Sigmoid colon (tissue), 7 donors: ENCODE measurements around the gene AGTR1. TPM values are rescaled to one million over a fixed set of nuclear protein-coding genes. Genes with fewer than 3 reads are reported as not detected.

ENCODE experiments used
- DNase-seq: peaks from one replicate; pipeline ENCODE4 v3.0.0-alpha.2; 2019
- H3K27ac ChIP-seq, 4 donors: fragments of 200-600 bp; sonication (generic); one replicate each; pipeline ENCODE4 v1.5.1; 2016 to 2019; ENCODE audit warnings: mild to moderate bottlenecking in 1 of 4
- H3K27me3 ChIP-seq, 3 donors: fragments of 200-600 bp; sonication (generic); one replicate each; pipeline ENCODE4 v1.5.1; 2019; ENCODE audit warnings: mild to moderate bottlenecking in 1 of 3
- H3K36me3 ChIP-seq, 4 donors: fragments of 200-600 bp; sonication (generic); one replicate each; pipeline ENCODE4 v1.5.1; 2016 to 2019
- H3K4me1 ChIP-seq, 4 donors: fragments of 200-600 bp; sonication (generic); one replicate each; pipeline ENCODE4 v1.5.1; 2017 to 2019
- H3K4me3 ChIP-seq, 4 donors: fragments of 200-600 bp; sonication (generic); one replicate each; pipeline ENCODE4 v1.5.1; 2017 to 2019; ENCODE audit warnings: mild to moderate bottlenecking in 2 of 4, moderate library complexity in 1 of 4
- H3K9me3 ChIP-seq, 4 donors: fragments of 200-600 bp in 3 of 4; sonication (generic) in 3 of 4; one replicate each; pipeline versions ENCODE4 v1.5.1 to v1.6.1; 2013 to 2019
- CTCF ChIP-seq, 4 experiments: fragments of 450-650 bp in 3 of 4; fragments of 200-600 bp in 1 of 4; IDR thresholded peaks; one replicate each; pipeline ENCODE4 v1.5.1; 2016 to 2019; ENCODE audit warnings: antibody characterized with exemption in 4 of 4, mild to moderate bottlenecking in 3 of 4, moderate library complexity in 2 of 4
- EP300 ChIP-seq, 4 donors: sonication (generic); formaldehyde crosslinking; IDR thresholded peaks; one replicate each; pipeline ENCODE4 v1.6.1; 2017; ENCODE audit warnings: antibody characterized with exemption in 4 of 4
- POLR2A ChIP-seq, 2 donors: fragments of 450-650 bp; IDR thresholded peaks; one replicate each; pipeline ENCODE4 v1.6.1; 2016; ENCODE audit warnings: antibody characterized with exemption in 2 of 2, mild to moderate bottlenecking in 2 of 2, moderate library complexity in 2 of 2
- POLR2AphosphoS5 ChIP-seq, 4 donors: sonication (generic); formaldehyde crosslinking; IDR thresholded peaks; one replicate each; pipeline ENCODE4 v1.6.1; 2017; ENCODE audit warnings: antibody characterized with exemption in 4 of 4
- WGBS, 2 donors: extraction: QIAGEN DNeasy Blood & Tissue Kit; methylation state at CpG; one replicate each; pipeline ENCODE4 v1.1.7; 2013; 5-methylcytosine and 5-hydroxymethylcytosine counted together
- intact Hi-C: fragments of 100-400 bp; cut with DNase I; formaldehyde crosslinking; loops from one replicate; pipeline ENCODE4 v1.15.1; 2023
- polyA plus RNA-seq, 3 donors: library from polyadenylated mRNA; stranded (reverse); fragments of 200-250 nt; gene quantifications; one replicate each; pipeline ENCODE4 v1.2.3, GENCODE V29; 2013
- total RNA-seq, 4 donors: library from RNA; depleted of rRNA; stranded (reverse); fragments of >200 nt; gene quantifications; one replicate each; pipeline ENCODE4 v1.1.0, GENCODE V29; 2016
- donor health status: healthy with polysubstance abuse.
- donor health status: Bipolar disorder and iron deficiency.
- donor health status: healthy.

Gene AGTR1
- total and polyA plus RNA-seq, 7 donors, result 1.2 to 77.8 (median 43.6) TPM; not detected in 1

- Histone ChIP-seq H3K36me3 (no peaks in the 10 kb centered on the region), H3K4me3 (no peak overlapping the region), H3K27me3 (no peaks in the 10 kb centered on the region), H3K9me3 (peaks cover 0 to 7% (median 0%) of the 10 kb centered on the region in 4 donors), H3K27ac (no peak overlapping the region), H3K4me1 (no peaks in the 10 kb centered on the region)
- intact Hi-C loops, result no loop called here
- no peak for DNase-seq
- WGBS, 2 donors, result 89 to 91% methylated on average over 2 of the region's 2 CpGs
- TF ChIP-seq POLR2A (IDR thresholded peaks at IDR 0.05) (no peak), EP300 (IDR thresholded peaks at IDR 0.05) (no peak), CTCF (IDR thresholded peaks at IDR 0.05) (no peak), POLR2AphosphoS5 (IDR thresholded peaks at IDR 0.05) (no peak)
Measured at GRCh38 chr3:148789906-148790305, 92.2 kb downstream of the AGTR1 start.

- peaks cover 0 to 7% (median 0%) of the 10 kb centered on the region in 4 donors for H3K9me3 ChIP-seq
- TF ChIP-seq POLR2A (IDR thresholded peaks at IDR 0.05), result no peak
- no peak for TF ChIP-seq EP300 (IDR thresholded peaks at IDR 0.05)
- TF ChIP-seq POLR2AphosphoS5 (IDR thresholded peaks at IDR 0.05), result no peak
- TF ChIP-seq CTCF (IDR thresholded peaks at IDR 0.05), result no peak
- no peaks in the 10 kb centered on the region for H3K27me3 ChIP-seq
- 82 to 88% methylated on average over 2 of the region's 2 CpGs for WGBS, 2 donors
- no peaks in the 10 kb centered on the region for H3K4me1 ChIP-seq
- no peak overlapping the region for H3K4me3 ChIP-seq
- H3K36me3 ChIP-seq, result no peaks in the 10 kb centered on the region
- intact Hi-C loops, result no loop called here
- peak overlapping the region in 2 of 4 donors; percentile 32 to 35 for H3K27ac ChIP-seq
- no peak for DNase-seq
Measured at GRCh38 chr3:148790370-148790769, 92.7 kb downstream of the AGTR1 start.

- TF ChIP-seq POLR2A (IDR thresholded peaks at IDR 0.05) (no peak), POLR2AphosphoS5 (IDR thresholded peaks at IDR 0.05) (peak in 2 of 4 donors; percentile 20 to 39), EP300 (IDR thresholded peaks at IDR 0.05) (no peak), CTCF (IDR thresholded peaks at IDR 0.05) (no peak)
- H3K27me3 ChIP-seq, result no peaks in the 10 kb centered on the region
- H3K27ac ChIP-seq, result peak overlapping the region in 2 of 4 donors; percentile 32 to 35
- 72 to 73% methylated on average over 6 of the region's 6 CpGs for WGBS, 2 donors
- intact Hi-C loops, result no loop called here
- peaks cover 0 to 6% (median 0%) of the 10 kb centered on the region in 4 donors for H3K9me3 ChIP-seq
- no peaks in the 10 kb centered on the region for H3K4me1 ChIP-seq
- DNase-seq, result peak; percentile 71
- no peaks in the 10 kb centered on the region for H3K36me3 ChIP-seq
- no peak overlapping the region for H3K4me3 ChIP-seq
Measured at GRCh38 chr3:148790851-148791735, 93.4 kb downstream of the AGTR1 start.

GRCh38 chr3:148791920-148792319 is 94.2 kb downstream of the AGTR1 start:
- Histone ChIP-seq H3K4me1 (no peaks in the 10 kb centered on the region), H3K36me3 (no peaks in the 10 kb centered on the region), H3K9me3 (no peaks in the 10 kb centered on the region), H3K27me3 (no peaks in the 10 kb centered on the region), H3K27ac (no peak overlapping the region), H3K4me3 (no peak overlapping the region)
- no peak for DNase-seq
- 93 to 97% methylated on average over 1 of the region's 1 CpG for WGBS, 2 donors
- intact Hi-C loops, result no loop called here
- TF ChIP-seq POLR2A (IDR thresholded peaks at IDR 0.05) (no peak), EP300 (IDR thresholded peaks at IDR 0.05) (no peak), POLR2AphosphoS5 (IDR thresholded peaks at IDR 0.05) (no peak), CTCF (IDR thresholded peaks at IDR 0.05) (no peak)
